DOHH2 (cell line): ENCODE data around the gene HCN3.

Experiments used
- H3F3A ChIP-seq: fragments of 200-600 bp; sonication (generic), shearing (Covaris generic); 2 replicates; pipeline ENCODE4 v1.6.0; 2016; ENCODE audit warnings: antibody characterized with exemption, mild to moderate bottlenecking; ENCODE audit not compliant: control insufficient read depth, insufficient read depth
- H3K27ac ChIP-seq: fragments of 200-600 bp; sonication (generic); 2 replicates; pipeline ENCODE4 v1.5.1; 2014; ENCODE audit warnings: low read depth, mild to moderate bottlenecking, low read length, moderate library complexity
- H3K27me3 ChIP-seq: fragments of 200-600 bp; sonication (generic); 2 replicates; pipeline ENCODE4 v1.6.1; 2014; ENCODE audit warnings: mild to moderate bottlenecking, low read length, mixed read lengths; ENCODE audit not compliant: control insufficient read depth
- H3K36me3 ChIP-seq: fragments of 200-600 bp; sonication (generic); 2 replicates; pipeline ENCODE4 v1.6.1; 2014; ENCODE audit warnings: mild to moderate bottlenecking, low read length, moderate library complexity, mixed read lengths; ENCODE audit not compliant: control insufficient read depth
- H3K4me1 ChIP-seq: fragments of 200-600 bp; sonication (generic); 2 replicates; pipeline ENCODE4 v1.6.1; 2014; ENCODE audit warnings: mild to moderate bottlenecking, low read length, mixed read lengths; ENCODE audit not compliant: control insufficient read depth
- H3K4me2 ChIP-seq: fragments of 200-600 bp; sonication (generic); 2 replicates; pipeline ENCODE4 v1.6.0; 2014; ENCODE audit warnings: mild to moderate bottlenecking, low read length, moderate library complexity
- H3K4me3 ChIP-seq: fragments of 200-600 bp; sonication (generic); 2 replicates; pipeline ENCODE4 v1.5.1; 2014; ENCODE audit warnings: mild to moderate bottlenecking, low read length, mixed read lengths
- H3K79me2 ChIP-seq: fragments of 200-600 bp; sonication (generic); 2 replicates; pipeline ENCODE4 v1.6.1; 2014; ENCODE audit warnings: mild to moderate bottlenecking, low read length, mixed read lengths; ENCODE audit not compliant: control insufficient read depth
- H3K9me2 ChIP-seq: fragments of 200-600 bp; sonication (generic); replicated peaks from 2 replicates; pipeline ENCODE4 v1.6.1; 2014; ENCODE audit warnings: mild to moderate bottlenecking, low read length, mixed read lengths; ENCODE audit not compliant: control insufficient read depth
- H3K9me3 ChIP-seq: fragments of 200-600 bp; sonication (generic); 2 replicates; pipeline ENCODE4 v1.6.1; 2014; ENCODE audit warnings: antibody characterized with exemption, low read length, mixed read lengths; ENCODE audit not compliant: control insufficient read depth, insufficient read depth
- H4K20me1 ChIP-seq: fragments of 200-600 bp; sonication (generic); 2 replicates; pipeline ENCODE4 v1.6.0; 2014; ENCODE audit warnings: low read depth, mild to moderate bottlenecking, antibody characterized with exemption, low read length, moderate library complexity; ENCODE audit not compliant: control insufficient read depth, insufficient read depth
- CTCF ChIP-seq: fragments of 200-600 bp; sonication (generic); IDR thresholded peaks from one replicate; pipeline ENCODE4 v1.5.1; 2014; ENCODE audit warnings: antibody characterized with exemption, mild to moderate bottlenecking, low read depth, low read length; ENCODE audit not compliant: poor library complexity, severe bottlenecking
- EZH2phosphoT487 ChIP-seq: fragments of 200-600 bp; sonication (generic); IDR thresholded peaks from 2 replicates; pipeline ENCODE4 v1.6.1; 2017; ENCODE audit warnings: borderline replicate concordance, mild to moderate bottlenecking, antibody characterized with exemption, low read length, moderate library complexity, mixed read lengths

The HCN3 gene

DNA sequence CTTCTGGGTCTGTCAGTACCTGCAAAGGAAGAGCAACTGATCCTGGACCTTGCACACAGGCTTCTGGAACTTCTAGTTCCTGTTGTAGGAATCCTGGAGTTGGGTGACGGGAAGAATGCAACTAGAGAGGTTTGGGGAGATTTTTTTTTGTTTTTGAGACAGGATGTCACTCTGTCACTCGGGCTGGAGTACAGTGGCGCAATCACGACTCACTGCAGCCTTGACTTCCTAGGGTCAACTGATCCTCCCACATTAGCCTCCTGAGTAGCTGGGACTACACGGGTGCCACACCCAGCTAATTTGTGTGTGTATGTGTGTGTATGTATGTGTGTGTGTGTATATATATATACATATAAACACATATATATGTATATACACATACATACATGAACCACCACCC is 40.8 kb upstream of the HCN3 start:
- TF ChIP-seq CTCF (no peak), EZH2phosphoT487 (no peak)
- peaks cover 9% of the 10 kb centered on the region; the same call in 1 of the 2 replicates for H3K36me3 ChIP-seq
- H3K27me3 ChIP-seq, result no peaks in the 10 kb centered on the region
- H3K4me1 ChIP-seq, result peaks cover 10% of the 10 kb centered on the region
- no peaks in the 10 kb centered on the region for H3K9me3 ChIP-seq
- H3K4me3 ChIP-seq, result no peak overlapping the region
- no peaks in the 10 kb centered on the region for H4K20me1 ChIP-seq
- H3K9me2 ChIP-seq, result no peaks in the 10 kb centered on the region
- no peak overlapping the region for H3K4me2 ChIP-seq
- H3K27ac ChIP-seq, result no peak overlapping the region
- H3K79me2 ChIP-seq, result peaks cover under 1% of the 10 kb centered on the region; the same call in 1 of the 2 replicates
- no peaks in the 10 kb centered on the region for H3F3A ChIP-seq

- H3K27ac ChIP-seq, result peak overlapping the region; percentile 14; the same call in 1 of the 2 replicates
- 0 out of 2 replicates have a peak, but pooled peaks cover 5% of the 10 kb centered on the region for H3F3A ChIP-seq
- no peaks in the 10 kb centered on the region for H3K27me3 ChIP-seq
- no peaks in the 10 kb centered on the region for H4K20me1 ChIP-seq
- peaks cover 26% of the 10 kb centered on the region for H3K79me2 ChIP-seq
- no peaks in the 10 kb centered on the region for H3K9me2 ChIP-seq
- peaks cover 16% of the 10 kb centered on the region for H3K36me3 ChIP-seq
- TF ChIP-seq EZH2phosphoT487, result no peak
- TF ChIP-seq CTCF, result no peak
- peaks cover 37% of the 10 kb centered on the region for H3K4me1 ChIP-seq
- H3K4me2 ChIP-seq, result peak overlapping the region; percentile 79
- peak overlapping the region; percentile 73 for H3K4me3 ChIP-seq
- H3K9me3 ChIP-seq, result no peaks in the 10 kb centered on the region
Observed at GRCh38 chr1:155241069-155241679, 36.1 kb upstream of the HCN3 start.

GRCh38 chr1:155241841-155242264 is 35.4 kb upstream of the HCN3 start:
- Histone ChIP-seq H3K4me1 (peaks cover 37% of the 10 kb centered on the region), H3K79me2 (peaks cover 26% of the 10 kb centered on the region), H3K27me3 (no peaks in the 10 kb centered on the region), H3K9me3 (no peaks in the 10 kb centered on the region), H4K20me1 (no peaks in the 10 kb centered on the region), H3F3A (0 out of 2 replicates have a peak, but pooled peaks cover 5% of the 10 kb centered on the region), H3K4me2 (peak overlapping the region; percentile 79), H3K36me3 (peaks cover 14% of the 10 kb centered on the region), H3K27ac (peak overlapping the region; percentile 14; the same call in 1 of the 2 replicates), H3K4me3 (peak overlapping the region; percentile 73), H3K9me2 (no peaks in the 10 kb centered on the region)
- TF ChIP-seq EZH2phosphoT487 (no peak), CTCF (no peak)
